SK-MEL-5 (cell line): Measurements from ENCODE around the gene RECK. TPM values are rescaled to one million over a fixed set of nuclear protein-coding genes. Genes with fewer than 3 reads are reported as not detected.

Source experiments
- DNase-seq: peaks from one replicate; pipeline ENCODE4 v3.0.0-alpha.2; 2016; ENCODE audit warnings: low read depth, low spot score
- in situ Hi-C: cut with HindIII; loops from 2 replicates; pipeline ENCODE4 v1.10.0; 2016; ENCODE audit warnings: low sequenced_read_pairs, high pct_unique_total_duplicates, low pct_unique_long_range_greater_than_20kb
- total RNA-seq: library from RNA; depleted of rRNA; stranded (reverse); fragments of >200 nt; shearing (Covaris generic); gene quantifications from 2 replicates; pipeline ENCODE4 v1.2.3, GENCODE V29; 2014

Gene RECK
- total RNA-seq, 1 experiment from 2014 or later = 10.0 TPM

DNA sequence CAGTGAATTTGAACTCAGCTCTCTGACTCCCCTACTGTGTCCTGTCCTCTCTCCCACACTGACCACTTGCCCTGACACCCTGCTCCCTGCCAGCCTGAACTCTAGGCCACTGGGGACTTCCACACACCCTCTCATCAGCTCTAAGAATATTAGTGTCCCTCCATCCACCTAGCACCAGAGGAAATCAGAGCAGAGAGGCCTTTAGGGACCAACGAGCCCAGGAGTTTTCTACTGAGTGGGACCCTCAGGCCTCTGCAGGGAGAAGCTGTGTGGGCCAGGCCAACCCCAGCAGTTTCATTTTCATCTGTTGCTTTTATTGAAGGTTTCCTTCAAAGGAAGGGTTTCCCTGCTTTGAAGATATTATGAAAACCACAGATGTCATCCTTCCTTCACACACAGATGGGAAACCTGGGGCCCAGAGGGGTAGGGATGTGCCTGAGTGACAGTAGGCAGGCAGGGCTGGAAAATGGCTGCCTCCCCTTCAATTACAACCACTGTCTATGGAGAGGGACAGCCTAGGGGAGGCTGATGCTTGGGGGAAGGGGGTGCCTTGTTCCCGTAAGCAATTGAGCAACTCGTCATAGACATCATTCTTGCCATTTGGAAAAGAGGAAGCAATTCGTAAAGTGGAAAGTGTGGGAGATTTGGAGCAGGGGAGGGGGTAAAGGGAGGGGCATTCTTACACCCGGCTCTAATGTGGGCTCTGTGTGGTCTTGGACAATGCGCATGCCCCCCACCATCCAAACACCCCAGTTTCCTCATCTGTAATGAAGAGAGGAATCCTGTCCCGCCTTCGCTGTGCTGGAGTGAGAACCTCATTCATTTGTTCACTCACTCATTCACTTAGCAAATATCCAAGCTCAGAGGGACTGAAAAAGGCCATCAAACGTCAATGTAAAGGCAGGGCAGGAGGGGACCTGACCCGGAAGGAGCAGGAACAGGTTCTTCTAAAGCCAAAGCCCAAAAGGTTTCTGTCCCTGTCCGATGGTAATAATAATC, 103.7 kb downstream of the RECK start:
- in situ Hi-C loops = no loop called here
- DNase-seq = no peak

DNA sequence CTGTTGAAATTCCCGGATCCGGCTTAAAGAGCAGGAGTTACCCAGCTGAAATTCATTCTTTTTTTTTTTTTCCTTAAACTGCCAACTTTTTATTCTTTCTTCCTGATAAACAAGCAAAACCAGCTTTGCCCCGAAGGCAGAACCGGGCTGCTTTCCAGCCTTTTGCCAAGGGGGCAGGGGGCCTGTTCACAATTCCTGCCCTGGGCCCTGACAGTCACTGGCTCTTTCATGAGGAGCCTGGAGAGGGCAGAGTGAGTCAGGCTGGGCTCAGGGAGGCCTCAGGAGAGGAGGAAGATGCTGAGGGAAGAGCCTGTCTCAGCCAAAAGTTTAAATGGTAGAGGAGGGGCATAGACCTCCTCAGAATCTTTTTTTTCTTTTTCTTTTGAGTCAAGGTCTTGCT, 104.6 kb downstream of the RECK start:
- in situ Hi-C loops = no loop called here

DNA sequence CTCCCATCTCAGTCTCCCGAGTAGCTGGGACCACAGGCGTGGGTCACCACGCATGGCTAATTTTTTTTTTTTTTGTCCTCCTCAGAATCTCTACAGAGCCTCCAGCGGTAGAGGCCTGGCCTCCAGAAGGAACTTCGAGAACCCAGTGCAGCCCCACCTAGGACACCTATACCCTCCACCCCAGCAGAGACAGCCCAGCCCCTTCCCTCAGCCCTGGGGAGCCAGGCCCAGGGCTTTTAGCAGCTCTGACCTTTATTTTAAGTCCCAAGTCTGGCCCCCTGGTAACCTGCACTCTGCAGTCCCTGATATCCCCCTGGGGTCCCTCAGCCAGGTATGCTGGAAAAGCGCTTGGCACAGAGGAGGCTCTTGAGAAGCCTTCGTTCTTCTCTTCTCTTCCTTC, 105.0 kb downstream of the RECK start:
- no peak for DNase-seq
- in situ Hi-C loops = no loop called here

More for the DNA sequence above, 104.6 kb downstream of the RECK start:
- peak; percentile 11 for DNase-seq

DNA sequence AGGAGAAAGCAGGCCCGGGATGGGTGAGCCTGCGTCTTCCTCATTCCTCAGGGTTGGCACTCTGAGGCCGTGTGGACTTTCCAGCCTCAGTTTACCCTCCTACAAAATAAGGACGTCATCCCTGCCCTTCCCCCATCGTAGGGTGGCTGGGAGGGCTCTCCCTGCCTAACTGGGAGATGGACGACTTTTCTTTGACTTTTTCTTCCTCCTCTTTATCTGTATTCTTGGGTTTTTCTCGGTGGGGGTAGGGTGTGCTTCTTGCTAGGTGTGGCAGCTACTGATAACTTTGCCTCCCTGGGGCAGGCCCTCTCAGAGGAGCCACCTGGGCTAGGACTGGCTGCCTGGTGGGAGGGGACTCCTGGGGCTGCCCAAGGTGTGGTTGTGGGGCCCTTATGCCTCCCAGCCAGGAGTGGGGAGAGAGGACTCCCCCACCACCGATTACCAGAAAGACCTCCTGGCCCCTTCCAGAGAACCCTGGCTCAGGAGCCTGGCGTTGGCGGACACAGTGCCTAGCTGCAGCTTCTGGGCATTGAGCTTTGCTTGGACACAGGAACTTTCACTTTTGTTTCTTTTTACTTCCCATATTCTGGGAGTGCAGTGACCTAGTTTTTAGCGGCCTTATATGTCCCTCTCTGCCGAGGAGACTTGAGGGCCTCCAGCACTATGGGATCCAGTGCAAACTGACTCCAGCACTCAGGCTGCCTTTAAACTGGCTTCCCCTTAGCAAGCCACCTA, 106.0 kb downstream of the RECK start:
- DNase-seq = no peak
- in situ Hi-C loops = no loop called here

DNA sequence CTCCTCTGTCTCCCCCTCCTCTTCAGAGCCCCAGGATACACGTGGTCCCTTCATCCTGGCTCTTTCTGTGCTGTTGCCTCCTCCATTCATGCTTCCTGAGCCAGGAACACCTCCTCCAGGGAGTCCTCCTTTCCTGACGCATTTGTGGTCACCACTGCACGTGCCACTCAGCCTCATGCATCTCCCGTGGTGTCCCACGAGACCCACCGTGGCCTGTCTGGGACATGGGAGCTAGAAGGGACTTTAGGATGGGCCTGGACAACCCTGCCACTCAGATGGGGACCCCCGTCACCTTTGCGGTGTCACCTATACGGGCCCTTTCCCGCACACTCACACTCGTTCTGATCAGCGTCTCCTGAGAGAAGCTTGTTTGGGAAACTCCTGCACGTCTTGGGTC, 106.5 kb downstream of the RECK start:
- no peak for DNase-seq
- in situ Hi-C loops = no loop called here

DNA sequence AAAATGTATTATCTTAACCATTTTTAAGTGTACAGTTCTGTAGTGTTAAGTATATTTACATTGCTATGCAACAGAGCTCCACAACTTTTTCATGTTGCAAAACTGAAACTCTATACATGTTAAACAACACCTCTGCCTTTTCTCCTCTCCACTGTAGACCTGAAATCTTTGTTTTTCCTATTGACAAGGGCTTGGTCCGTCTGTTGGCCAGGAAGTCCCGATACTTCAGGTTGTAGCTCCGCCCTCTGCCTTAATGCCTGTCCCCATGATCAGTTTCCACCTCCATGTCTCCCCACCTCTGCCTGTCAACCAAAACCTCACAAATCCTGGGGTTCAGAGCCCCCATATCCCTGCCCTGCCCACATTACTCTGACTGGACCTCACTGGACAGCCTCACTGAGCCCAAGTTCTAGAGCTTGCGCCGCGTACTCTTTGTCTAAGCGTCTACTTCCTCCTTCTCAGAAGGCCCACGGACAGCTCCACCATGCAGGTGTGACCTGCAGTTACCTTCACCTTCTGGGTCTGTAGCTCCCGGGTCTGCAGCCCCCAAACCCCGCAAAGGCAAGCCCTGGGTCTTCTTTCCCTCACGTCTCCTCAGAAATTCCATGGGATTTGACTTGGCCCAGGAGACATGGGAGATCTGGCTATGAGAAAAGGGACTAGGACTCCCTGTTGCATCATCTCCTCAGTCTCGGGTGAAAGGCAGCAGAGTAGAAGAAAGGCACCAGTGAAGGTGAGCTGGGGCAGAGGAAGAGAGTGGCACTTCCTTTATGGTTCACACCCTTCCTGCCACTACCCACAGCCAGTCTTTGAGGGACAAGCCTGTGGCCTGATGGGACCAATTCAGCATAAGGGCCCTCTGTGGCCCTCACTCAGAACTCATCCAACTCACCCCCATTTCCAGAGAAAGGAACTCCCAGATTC, 107.9 kb downstream of the RECK start:
- DNase-seq = no peak
- in situ Hi-C loops = no loop called here

DNA sequence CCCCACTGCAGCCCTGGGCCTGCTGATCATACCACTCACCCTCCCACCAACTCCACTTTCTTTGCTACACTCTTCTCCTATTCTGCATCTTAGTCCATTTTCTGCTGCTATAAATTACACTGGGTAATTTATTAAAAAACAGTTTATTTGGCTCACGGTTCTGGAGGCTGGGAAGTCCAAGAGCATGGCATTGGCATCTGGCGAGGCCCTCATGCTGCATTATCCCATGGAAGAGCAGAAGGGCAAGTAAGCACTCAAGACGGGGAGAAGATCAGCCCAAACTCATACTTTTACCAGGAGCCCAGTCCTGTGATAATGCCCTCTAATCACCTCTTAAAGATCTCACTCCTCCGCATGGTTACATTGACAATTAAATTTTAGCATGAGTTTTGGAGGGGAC, 109.3 kb downstream of the RECK start:
- DNase-seq = no peak
- in situ Hi-C loops = no loop called here

DNA sequence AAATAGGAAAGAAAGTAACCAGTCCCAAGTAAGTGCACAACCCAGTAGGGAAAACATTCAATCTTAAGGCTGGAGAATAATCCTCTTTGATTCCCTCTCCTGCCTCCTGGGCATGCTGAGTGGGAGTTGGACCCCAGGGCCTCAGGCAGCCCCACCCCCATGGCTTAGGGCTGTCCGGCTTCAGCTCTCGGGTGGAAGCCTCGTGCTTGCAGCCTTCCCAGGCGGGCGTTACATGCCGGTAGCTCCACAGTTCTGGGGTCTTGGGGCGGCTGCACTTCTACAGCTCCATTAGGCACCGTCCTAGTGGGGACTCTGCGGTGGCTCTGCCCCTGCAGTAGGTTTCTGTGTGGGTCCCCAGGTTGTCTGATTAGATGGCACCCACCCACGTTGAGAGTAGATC, 109.9 kb downstream of the RECK start:
- in situ Hi-C loops = no loop called here
- DNase-seq = no peak

DNA sequence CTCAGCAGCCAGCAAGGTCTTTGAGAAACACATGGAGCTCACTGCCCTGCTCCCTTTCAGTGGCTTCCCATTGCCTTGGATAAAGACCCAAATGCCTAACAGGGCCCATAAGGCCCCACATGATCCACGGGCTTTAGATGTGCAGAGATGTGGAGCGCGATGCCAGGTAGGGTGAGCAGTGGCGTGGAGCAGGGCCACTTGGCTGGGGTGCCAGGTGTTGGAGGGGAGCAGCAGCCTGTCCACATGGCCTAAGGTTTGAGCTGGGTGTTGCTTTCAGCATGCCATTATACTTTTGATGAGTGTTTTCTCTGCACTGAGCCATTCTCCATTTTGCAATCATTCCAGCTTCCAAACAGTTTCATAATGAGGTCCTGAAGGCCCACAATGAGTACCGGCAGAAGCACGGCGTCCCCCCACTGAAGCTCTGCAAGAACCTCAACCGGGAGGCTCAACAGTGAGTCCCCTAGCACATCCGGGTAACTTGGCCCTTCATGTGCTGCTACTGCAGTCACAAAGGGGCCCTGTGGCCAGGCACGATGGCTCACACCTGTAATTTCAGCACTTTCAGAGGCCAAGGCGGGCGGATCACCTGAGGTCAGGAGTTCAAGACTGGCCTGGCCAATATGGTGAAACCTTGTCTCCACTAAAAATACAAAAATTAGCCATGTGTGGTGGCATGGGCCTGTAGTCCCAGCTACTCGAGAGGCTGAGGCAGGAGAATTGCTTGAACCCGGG, 110.9 kb downstream of the RECK start:
- no peak for DNase-seq
- in situ Hi-C loops = no loop called here

DNA sequence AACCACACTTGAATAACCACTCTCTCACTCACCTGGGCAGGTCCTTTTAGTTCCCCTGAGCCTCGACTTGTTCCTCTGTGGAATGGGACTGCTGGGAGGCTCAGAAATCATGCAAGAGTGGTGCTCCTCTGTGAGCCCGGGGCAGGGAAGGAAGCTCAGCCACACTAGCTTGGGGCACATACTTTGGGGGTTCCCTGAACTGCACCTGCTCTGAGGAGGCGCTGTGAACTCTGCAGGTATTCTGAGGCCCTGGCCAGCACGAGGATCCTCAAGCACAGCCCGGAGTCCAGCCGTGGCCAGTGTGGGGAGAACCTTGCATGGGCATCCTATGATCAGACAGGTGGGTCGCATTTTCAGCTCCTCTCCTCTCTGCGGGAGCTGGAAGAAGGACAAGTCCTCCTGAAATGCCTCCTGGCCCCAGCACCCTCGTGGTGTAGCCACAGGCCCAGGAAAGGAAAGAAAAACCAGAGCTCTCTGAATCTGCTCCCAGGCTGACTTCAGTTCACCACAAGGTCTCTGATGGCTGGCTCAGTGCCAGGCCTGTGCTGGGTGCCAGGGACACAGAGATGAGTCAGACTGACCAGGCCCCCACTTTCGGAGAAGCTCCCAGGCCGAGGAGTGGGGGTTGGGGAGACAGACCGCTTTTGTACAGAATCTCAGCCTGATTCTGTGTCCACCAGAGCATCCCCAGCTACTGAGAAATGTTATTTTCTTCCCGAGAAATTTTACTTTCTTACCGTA, 111.8 kb downstream of the RECK start:
- in situ Hi-C loops = no loop called here
- DNase-seq = peak; percentile 28

DNA sequence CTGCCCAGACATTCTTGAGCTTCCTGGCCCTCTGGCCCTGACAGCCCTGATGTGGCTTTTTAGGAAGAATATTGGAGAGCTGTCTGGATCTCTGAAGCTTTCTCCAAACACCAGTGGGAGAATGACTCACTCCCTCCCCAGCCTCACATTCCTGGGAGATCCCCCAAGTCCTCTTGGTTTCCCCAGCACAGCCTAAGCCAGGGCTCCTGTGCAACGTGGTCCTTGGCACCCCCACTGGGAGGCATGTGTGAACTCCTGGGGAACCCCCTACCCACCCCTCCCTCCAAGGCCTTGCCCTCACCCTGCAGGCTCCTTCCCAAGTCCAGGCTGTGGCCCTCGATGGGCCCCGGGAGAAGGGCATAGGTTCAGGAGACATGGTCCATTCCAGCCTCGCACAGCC, 112.5 kb downstream of the RECK start:
- no peak for DNase-seq
- in situ Hi-C loops = no loop called here

DNA sequence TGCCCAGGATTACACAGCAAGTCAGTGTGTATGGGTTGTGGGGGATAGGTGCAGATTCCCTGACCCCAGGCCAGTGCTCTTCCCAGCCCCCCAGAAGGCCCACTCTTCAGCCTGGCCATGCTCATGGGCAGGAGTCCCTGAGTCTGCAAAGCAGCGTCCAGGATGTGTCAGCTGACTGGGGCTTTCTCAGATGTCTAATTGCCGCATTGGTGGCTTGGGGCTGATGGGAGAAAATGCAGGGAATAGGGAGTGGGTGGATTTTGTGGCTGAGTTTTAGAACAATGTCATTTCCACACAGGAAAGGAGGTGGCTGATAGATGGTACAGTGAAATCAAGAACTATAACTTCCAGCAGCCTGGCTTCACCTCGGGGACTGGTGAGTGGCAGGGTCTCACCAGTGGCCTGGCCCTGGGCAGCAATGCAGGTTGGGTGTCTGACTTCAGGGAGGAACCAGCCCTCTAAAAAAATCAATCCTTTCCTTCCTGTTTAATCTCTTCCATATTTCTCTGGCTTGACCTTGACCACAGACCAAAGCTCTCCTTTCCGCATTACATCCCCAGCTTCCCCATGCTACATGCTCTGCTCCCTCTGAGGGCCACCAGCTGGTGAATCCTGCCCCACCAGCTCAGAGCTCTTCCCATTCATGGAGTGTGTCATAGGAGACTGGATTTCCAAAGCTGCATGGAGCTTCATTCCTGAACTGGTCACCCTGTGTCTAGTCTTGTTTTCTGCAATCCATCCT, 114.0 kb downstream of the RECK start:
- DNase-seq = no peak
- in situ Hi-C loops = no loop called here

DNA sequence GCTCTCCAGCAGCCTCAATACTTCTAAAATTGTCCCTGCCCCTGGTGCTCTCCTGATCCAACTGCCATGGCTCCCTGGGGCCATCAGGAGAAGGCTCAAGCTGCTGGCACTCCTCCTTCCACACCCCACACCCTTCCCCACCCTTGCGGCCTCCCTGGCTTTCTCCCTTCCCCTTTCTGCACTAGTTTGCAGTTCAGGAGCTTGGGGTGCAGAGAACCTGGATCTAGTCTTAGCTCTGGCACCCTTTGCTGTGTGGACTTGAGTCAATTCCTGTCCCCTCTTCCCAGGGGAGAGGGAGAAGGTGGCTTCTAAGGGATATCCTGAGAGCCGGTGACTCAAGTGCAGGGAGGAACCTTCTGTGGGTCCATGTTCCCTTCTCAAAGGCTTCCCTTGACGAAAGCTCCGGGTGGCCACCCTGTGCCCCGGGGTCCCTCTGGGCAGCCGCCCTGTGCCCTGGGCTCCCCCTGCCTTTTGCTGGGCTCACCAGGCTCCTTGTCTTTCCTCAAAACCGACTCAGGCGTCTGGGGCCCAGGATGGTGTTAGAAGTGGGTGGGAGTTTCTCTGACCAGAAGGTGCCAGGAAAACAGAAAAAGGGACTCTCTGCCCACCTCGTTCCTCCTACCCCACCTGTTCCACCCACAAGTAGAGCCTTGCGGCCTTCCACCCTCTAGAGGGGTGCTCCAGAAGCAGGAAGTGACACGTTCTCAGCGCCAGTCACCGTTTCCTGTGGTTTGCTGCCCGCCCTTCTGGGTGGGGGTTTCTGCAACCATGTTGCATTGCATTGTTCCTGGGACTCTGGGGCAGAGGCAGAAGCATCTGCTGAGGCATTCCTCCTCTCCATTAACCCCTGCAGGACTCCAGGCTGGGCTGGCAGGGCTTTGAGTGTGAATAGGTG, 114.8 kb downstream of the RECK start:
- no peak for DNase-seq
- in situ Hi-C loops = no loop called here

DNA sequence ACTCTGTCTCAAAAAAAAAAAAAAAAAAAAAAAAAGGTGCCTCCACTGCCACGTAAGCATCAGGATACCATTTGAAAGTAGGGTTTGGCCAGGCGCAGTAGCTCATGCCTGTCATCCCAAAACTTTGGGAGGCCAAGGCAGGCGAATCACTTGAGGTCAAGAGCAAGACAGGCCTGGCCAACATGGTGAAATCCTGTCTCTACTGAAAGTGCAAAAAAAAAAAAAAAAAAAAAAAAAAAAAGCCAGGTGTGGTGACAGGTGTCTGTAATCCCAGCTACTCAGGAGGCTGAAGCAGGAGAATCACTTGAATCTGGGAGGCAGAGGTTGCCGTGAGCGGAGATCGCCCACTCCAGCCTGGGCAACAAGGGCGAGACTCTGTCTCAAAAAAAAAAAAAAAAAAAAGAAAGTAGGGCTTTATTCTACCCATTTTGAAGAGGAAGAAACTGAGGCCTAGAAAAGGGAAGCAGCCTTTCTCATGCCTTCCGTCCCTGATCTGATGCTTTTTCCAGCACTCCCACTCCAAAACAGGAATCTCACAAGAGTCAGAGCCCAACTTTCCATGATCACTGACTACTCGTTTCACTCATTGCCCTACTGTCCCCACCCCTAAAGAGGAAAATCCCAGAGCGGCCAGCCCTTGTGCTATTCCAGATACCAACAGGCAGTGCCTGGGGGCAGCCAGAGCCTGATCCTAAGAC, 116.2 kb downstream of the RECK start:
- no peak for DNase-seq
- in situ Hi-C loops = no loop called here

DNA sequence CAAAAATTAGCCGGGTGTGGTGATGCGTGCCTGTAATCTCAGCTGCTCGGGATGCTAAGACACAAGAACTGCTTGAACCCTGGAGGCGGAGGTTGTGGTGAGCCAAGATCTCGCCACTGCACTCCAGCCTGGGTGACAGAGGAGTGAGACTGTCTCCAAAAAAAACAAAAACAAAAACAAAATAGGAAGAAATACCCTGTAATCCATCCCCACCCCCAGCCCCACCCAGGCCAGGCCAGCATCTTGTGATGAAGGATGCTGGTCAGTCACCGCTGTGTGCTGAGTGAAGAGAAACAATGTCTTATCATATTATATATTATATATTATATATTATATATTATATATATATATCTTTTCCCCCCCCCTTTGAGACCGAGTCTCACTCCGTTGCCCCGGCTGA, 117.0 kb downstream of the RECK start:
- DNase-seq = no peak
- in situ Hi-C loops = no loop called here
